Left ventricle myocardium inferior (tissue), 1 donor: ENCODE data around the gene RAB7A. TPM values are rescaled to one million over a fixed set of nuclear protein-coding genes. Genes with fewer than 3 reads are reported as not detected.
"Not testable (repeated sequence)": the region's sequence is repeated elsewhere in the genome, so short reads cannot be mapped to it uniquely, and the experiment has no call there.

Experiments used
- DNase-seq: peaks from one replicate; pipeline ENCODE4 v3.0.0-alpha.2; 2020
- H3K27ac ChIP-seq: fragments of 200-600 bp; replicated peaks from 2 replicates; pipeline ENCODE4 v1.8.0; 2021
- H3K27me3 ChIP-seq: fragments of 200-600 bp; 2 replicates; pipeline ENCODE4 v1.8.0; 2021; ENCODE audit warnings: low read depth
- H3K36me3 ChIP-seq: fragments of 200-600 bp; 2 replicates; pipeline ENCODE4 v1.8.0; 2021
- H3K4me1 ChIP-seq: fragments of 200-600 bp; 2 replicates; pipeline ENCODE4 v1.8.0; 2021
- H3K4me3 ChIP-seq: fragments of 200-600 bp; 2 replicates; pipeline ENCODE4 v1.8.0; 2021; ENCODE audit warnings: mild to moderate bottlenecking, moderate library complexity
- H3K9me3 ChIP-seq: fragments of 200-600 bp; replicated peaks from 2 replicates; pipeline ENCODE4 v1.8.0; 2021
- intact Hi-C: fragments of 100-400 bp; cut with micrococcal nuclease; formaldehyde crosslinking; loops from one replicate; pipeline ENCODE4 v1.11.0; 2022
- total RNA-seq: library from RNA; stranded (reverse); fragmentation: NEBNext Ultra II Directional; extraction: Animal tissue kit (Norgen Biotek cat#: 25700); gene quantifications from one replicate; pipeline ENCODE4 v1.2.1, GENCODE V29; 2021
- TF ChIP-seq, protein P1 (sequence below): fragments of 200-600 bp; IDR thresholded peaks from 2 replicates; pipeline ENCODE4 v1.8.0; 2021; ENCODE audit warnings: antibody characterized with exemption, mild to moderate bottlenecking, borderline replicate concordance
- donor health status: DM: no; HTN: yes; CAD: no; lungs with severe emphysema.

RAB7A gene
- total RNA-seq, 1 donor from 2014 or later, result 242 TPM

DNA sequence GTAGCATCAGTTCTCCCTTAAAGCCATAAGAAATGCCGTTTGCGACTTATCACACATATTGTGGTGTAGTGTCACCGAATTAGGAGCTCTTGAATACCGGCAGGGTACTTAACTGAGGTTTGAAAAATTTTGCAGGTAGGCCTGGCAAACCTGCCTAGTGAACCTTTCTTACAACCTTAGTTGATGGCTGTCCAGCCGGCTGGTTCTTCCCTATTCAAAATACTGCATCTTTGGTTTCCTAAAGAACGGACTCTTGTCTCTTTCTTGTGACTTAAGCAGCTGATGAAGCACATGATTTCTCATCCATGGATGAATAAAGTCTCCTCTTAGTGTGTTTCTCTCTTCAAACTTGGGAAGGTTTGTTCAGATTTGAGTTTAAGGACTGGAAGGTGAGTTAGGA is 1.5 kb downstream of the RAB7A start:
- Histone ChIP-seq H3K4me3 (peak overlapping the region; percentile 98), H3K27ac (peak overlapping the region; percentile 97), H3K4me1 (peaks cover 70% of the 10 kb centered on the region), H3K36me3 (no peaks in the 10 kb centered on the region), H3K9me3 (no peaks in the 10 kb centered on the region), H3K27me3 (no peaks in the 10 kb centered on the region)
- DNase-seq, result no peak
- TF ChIP-seq, protein P1, sequence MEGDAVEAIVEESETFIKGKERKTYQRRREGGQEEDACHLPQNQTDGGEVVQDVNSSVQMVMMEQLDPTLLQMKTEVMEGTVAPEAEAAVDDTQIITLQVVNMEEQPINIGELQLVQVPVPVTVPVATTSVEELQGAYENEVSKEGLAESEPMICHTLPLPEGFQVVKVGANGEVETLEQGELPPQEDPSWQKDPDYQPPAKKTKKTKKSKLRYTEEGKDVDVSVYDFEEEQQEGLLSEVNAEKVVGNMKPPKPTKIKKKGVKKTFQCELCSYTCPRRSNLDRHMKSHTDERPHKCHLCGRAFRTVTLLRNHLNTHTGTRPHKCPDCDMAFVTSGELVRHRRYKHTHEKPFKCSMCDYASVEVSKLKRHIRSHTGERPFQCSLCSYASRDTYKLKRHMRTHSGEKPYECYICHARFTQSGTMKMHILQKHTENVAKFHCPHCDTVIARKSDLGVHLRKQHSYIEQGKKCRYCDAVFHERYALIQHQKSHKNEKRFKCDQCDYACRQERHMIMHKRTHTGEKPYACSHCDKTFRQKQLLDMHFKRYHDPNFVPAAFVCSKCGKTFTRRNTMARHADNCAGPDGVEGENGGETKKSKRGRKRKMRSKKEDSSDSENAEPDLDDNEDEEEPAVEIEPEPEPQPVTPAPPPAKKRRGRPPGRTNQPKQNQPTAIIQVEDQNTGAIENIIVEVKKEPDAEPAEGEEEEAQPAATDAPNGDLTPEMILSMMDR, result no peak
- intact Hi-C loops, result no loop called here

DNA sequence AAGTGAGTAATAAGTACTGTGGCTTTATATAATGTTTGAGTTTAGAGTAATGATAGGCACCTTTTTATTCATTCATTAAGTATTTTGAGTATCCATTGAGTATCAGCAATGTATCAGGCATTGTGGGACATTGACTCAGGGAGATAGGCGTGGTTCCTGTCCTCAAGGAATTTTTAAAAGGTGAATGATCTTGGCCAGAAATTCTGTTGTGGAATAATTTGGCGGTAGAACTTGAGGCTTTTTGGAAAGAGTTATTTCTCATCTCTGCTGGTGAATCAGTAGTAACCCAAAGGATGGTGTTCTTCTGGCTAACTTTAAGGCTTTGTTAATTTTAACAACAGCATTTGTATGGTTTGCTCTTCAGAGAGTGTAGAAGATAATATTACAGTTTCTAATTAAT is 2.0 kb downstream of the RAB7A start:
- H3K27ac ChIP-seq, result no peak overlapping the region
- peaks cover 75% of the 10 kb centered on the region for H3K4me1 ChIP-seq
- peak overlapping the region; percentile 98 for H3K4me3 ChIP-seq
- TF ChIP-seq, protein P1, result no peak
- no peaks in the 10 kb centered on the region for H3K27me3 ChIP-seq
- no peak for DNase-seq
- H3K36me3 ChIP-seq, result no peaks in the 10 kb centered on the region
- intact Hi-C loops, result no loop called here
- no peaks in the 10 kb centered on the region for H3K9me3 ChIP-seq

DNA sequence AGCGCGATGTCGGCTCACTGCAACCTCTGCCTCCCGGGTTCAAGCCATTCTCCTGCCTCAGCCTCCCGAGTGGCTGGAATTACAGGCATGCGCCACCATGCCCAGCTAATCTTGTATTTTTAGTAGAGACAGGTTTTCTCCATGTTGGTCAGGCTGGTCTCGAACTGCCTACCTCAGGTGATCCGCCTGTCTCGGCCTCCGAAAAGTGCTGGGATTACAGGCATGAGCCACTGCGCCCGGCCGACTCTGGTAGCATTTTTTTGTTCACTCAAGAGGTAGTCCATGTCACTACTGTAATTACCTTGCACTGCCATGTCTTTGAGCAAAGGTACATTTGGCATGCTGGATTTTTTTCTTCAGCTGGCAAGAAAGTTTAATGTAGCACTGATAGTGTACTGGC is 2.5 kb downstream of the RAB7A start:
- H3K36me3 ChIP-seq, intact Hi-C loops, DNase-seq, H3K9me3 ChIP-seq, H3K27me3 ChIP-seq: not testable (repeated sequence)
- Histone ChIP-seq H3K4me1 (peaks cover 80% of the 10 kb centered on the region), H3K4me3 (peak overlapping the region; percentile 98), H3K27ac (peak overlapping the region; percentile 42)

DNA sequence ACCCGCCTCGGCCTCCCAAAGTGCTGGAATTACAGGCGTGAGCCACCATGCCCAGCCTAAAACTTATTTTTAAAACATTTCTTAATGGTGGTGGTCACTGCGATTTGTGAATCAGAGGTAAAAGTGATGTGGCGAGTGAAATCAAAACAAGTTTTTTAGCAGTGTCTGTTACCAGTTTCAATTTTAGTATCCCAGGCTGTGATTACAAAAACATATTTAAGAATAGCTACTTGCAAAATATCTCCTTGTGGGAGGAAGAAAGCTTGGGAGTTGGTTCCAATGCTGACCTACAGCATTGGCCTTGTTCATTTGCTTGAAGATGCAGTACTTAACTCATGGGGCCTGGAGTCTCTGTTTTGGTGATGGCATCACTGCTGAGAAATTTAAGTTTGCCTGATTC is 4.5 kb downstream of the RAB7A start:
- peak overlapping the region; percentile 77 for H3K27ac ChIP-seq
- H3K9me3 ChIP-seq, result no peaks in the 10 kb centered on the region
- H3K4me1 ChIP-seq, result peaks cover 98% of the 10 kb centered on the region
- intact Hi-C loops, result no loop called here
- no peaks in the 10 kb centered on the region for H3K27me3 ChIP-seq
- no peaks in the 10 kb centered on the region for H3K36me3 ChIP-seq
- H3K4me3 ChIP-seq, result no peak overlapping the region
- no peak for DNase-seq
- TF ChIP-seq, protein P1, result no peak

DNA sequence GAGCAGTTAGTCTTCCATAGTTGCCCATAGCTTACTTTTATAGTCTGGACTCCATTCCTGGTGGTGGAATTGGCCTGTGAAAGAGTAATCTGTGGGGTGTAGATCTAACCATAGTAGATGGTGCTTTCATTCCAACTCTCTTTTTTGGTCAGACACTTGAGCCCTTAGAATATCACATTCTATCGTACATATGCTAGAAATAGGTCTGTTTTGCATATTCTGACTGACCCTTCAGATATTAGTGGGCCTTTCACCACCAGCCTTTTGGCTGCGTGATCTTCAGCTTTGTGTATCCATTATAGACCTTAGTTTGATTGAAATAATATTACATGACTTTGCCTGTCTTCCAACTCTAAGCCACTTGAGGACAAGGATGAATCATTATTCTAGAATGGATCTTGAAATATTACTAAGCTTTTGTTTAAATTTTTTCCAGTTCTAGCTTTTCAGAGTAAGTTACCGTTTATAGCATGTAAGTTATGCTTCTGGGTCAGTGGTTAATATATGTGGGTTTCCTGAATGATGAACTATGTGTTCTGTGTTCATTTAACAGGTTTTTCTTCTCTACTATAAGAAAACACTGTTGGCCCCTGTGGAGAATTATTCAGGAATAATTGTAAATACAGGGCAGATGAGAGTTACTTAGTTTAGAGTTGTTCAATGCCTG is 8.7 kb downstream of the RAB7A start:
- intact Hi-C loops, result no loop called here
- Histone ChIP-seq H3K27me3 (no peaks in the 10 kb centered on the region), H3K27ac (peak overlapping the region; percentile 7)

DNA sequence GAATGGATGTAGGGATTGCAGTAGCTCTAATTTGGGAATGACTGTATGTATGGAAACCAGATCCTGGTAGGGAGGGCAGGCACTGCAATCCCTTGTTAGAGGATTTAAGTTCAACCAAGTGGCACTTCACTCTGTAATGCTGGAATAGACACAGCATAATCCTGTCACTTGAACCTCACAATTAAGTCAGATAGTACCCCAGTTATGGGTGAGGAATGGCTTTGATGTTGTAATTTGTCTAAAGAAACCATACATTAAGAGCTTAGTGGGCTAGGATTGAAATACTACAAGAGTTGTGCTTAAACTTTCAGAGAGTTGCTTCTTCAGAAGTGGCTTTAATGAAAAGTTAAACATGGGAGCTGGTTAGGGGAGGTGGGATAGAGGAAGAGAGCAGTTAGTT is 9.3 kb downstream of the RAB7A start:
- peaks cover 5% of the 10 kb centered on the region for H3K36me3 ChIP-seq
- intact Hi-C loops, result no loop called here
- H3K9me3 ChIP-seq, result no peaks in the 10 kb centered on the region
- H3K27ac ChIP-seq, result peak overlapping the region; percentile 27
- H3K4me3 ChIP-seq, result no peak overlapping the region
- no peak for DNase-seq
- TF ChIP-seq, protein P1, result no peak
- no peaks in the 10 kb centered on the region for H3K27me3 ChIP-seq
- peaks cover 87% of the 10 kb centered on the region for H3K4me1 ChIP-seq

More for the DNA sequence above, 8.7 kb downstream of the RAB7A start:
- peaks cover 87% of the 10 kb centered on the region for H3K4me1 ChIP-seq
- DNase-seq, result no peak
- peaks cover 5% of the 10 kb centered on the region for H3K36me3 ChIP-seq
- H3K4me3 ChIP-seq, result no peak overlapping the region
- TF ChIP-seq, protein P1, result no peak
- H3K9me3 ChIP-seq, result no peaks in the 10 kb centered on the region
